ENCODE data around the gene ZEB2.
A peak's percentile ranks its signal among the peaks of the same experiment; 100 is the strongest.

ZEB2 gene

GRCh38 chr2:144459286-144459685 lies 60.6 kb downstream of the ZEB2 start:
- no peak overlapping the region for H3K4me3 ChIP-seq (replicated peaks in 1 of 2; ENCODE audit: low read depth in 2 of 2, low read length in 2 of 2)
- DNase-seq (ENCODE audit: low read depth in 2 of 2) = no peak
- TF ChIP-seq, protein P1, sequence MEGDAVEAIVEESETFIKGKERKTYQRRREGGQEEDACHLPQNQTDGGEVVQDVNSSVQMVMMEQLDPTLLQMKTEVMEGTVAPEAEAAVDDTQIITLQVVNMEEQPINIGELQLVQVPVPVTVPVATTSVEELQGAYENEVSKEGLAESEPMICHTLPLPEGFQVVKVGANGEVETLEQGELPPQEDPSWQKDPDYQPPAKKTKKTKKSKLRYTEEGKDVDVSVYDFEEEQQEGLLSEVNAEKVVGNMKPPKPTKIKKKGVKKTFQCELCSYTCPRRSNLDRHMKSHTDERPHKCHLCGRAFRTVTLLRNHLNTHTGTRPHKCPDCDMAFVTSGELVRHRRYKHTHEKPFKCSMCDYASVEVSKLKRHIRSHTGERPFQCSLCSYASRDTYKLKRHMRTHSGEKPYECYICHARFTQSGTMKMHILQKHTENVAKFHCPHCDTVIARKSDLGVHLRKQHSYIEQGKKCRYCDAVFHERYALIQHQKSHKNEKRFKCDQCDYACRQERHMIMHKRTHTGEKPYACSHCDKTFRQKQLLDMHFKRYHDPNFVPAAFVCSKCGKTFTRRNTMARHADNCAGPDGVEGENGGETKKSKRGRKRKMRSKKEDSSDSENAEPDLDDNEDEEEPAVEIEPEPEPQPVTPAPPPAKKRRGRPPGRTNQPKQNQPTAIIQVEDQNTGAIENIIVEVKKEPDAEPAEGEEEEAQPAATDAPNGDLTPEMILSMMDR (IDR thresholded peaks at IDR 0.05; ENCODE audit: low read depth, low read length) = no peak

- no peak for DNase-seq (ENCODE audit: low read depth in 2 of 2)
- TF ChIP-seq, protein P1 (IDR thresholded peaks at IDR 0.05; ENCODE audit: low read depth, low read length) = no peak
- no peak overlapping the region for H3K4me3 ChIP-seq (replicated peaks in 1 of 2; ENCODE audit: low read depth in 2 of 2, low read length in 2 of 2)
These were observed 61.4 kb downstream of the ZEB2 start for GRCh38 chr2:144458541-144458940.

DNA sequence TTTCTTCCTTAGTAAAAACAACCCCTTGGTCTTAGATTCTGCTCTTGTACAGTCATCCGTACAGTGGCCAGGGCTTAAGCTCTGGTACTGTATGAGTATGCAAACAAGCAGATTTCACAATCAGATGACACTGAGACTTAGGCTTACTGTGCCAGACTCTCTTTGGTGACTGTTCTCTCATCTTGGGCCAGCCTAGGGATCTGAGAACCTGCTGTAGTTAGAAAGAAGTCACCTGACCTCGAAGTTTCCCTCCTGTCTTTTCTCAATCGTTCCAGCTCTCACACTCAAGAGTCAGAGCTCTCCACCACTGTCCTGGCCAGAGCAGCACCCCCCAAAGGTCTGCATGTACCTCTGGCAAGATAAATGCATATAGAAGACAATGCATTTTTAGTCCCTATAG lies 63.2 kb downstream of the ZEB2 start:
- TF ChIP-seq, protein P1 (IDR thresholded peaks at IDR 0.05; ENCODE audit: low read depth, low read length) = no peak
- no peak overlapping the region for H3K4me3 ChIP-seq (replicated peaks in 1 of 2; ENCODE audit: low read depth in 2 of 2, low read length in 2 of 2)
- DNase-seq (ENCODE audit: low read depth in 2 of 2) = peak; percentile 85 to 98

- no peak overlapping the region for H3K4me3 ChIP-seq (replicated peaks in 1 of 2; ENCODE audit: low read depth in 2 of 2, low read length in 2 of 2)
- DNase-seq (ENCODE audit: low read depth in 2 of 2) = peak in 1 of 2 donors; percentile 36
- TF ChIP-seq, protein P1 (IDR thresholded peaks at IDR 0.05; ENCODE audit: low read depth, low read length) = no peak
These were observed 63.9 kb downstream of the ZEB2 start for GRCh38 chr2:144455987-144456386.

- no peak for DNase-seq (ENCODE audit: low read depth in 2 of 2)
- peak overlapping the region in 1 of 2 donors; percentile 16 for H3K4me3 ChIP-seq (replicated peaks in 1 of 2; ENCODE audit: low read depth in 2 of 2, low read length in 2 of 2)
- TF ChIP-seq, protein P1 (IDR thresholded peaks at IDR 0.05; ENCODE audit: low read depth, low read length) = no peak
These were observed 65.2 kb downstream of the ZEB2 start for GRCh38 chr2:144454466-144455287.

DNA sequence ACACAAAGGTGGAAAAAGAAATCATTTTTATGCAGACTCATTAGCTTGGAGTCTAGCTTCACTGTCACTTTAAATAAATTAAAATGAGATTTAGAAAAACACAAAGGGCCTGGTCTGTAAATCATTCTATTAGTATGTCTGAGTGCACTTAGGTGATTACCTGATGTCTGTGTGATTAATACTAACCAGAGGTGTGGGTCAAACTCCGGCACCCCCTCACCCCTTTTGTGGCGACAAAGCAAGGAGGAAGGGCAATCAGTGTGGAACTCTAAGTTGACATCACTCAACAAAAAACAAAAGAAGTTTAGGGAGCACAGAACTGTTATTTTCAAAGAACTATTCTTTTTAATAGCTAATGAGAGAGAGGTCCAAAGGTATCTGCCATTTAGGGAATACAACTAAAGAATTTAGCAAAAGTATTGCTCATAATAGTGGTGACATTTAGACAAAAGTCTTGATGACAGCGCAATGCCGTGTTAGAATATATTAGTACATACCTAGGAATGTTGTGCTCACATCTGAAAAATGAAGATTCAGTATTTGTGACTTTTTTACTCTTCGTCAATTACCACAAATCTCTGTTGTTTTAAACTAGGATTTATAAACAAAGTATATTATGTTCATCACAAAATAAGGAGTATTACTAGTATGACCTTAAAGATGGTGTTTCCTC lies 66.3 kb downstream of the ZEB2 start:
- TF ChIP-seq, protein P1 (IDR thresholded peaks at IDR 0.05; ENCODE audit: low read depth, low read length) = no peak
- DNase-seq (ENCODE audit: low read depth in 2 of 2) = peak in 1 of 2 donors; percentile 75
- no peak overlapping the region for H3K4me3 ChIP-seq (replicated peaks in 1 of 2; ENCODE audit: low read depth in 2 of 2, low read length in 2 of 2)
